ENCODE data around the gene WNT3A. TPM values are rescaled to one million over a fixed set of nuclear protein-coding genes. Genes with fewer than 3 reads are reported as not detected.

The WNT3A gene
- total RNA-seq, 2 donors from 2014 or later, result not detected

- Histone ChIP-seq H3K27me3 (replicated peaks; ENCODE audit: insufficient read depth) (peaks cover 25% of the 10 kb centered on the region), H3K36me3 (no peaks in the 10 kb centered on the region), H3K4me1 (ENCODE audit: control insufficient read depth in 1 of 2, low read depth in 2 of 2) (peaks cover 0 to 10% of the 10 kb centered on the region in 2 donors), H3K27ac (no peak overlapping the region), H3K4me3 (peak overlapping the region; percentile 49), H3K9me3 (no peaks in the 10 kb centered on the region)
- DNase-seq (ENCODE audit: low spot score), result no peak
- no peak for ATAC-seq (ENCODE audit: insufficient number of reproducible peaks, low FRiP score, low read depth)
- no peak for TF ChIP-seq CTCF (IDR thresholded peaks at IDR 0.05)
These were observed 53.0 kb downstream of the WNT3A start for GRCh38 chr1:228059634-228060457.

- ATAC-seq (ENCODE audit: insufficient number of reproducible peaks, low FRiP score, low read depth), result no peak
- no peak for TF ChIP-seq CTCF (IDR thresholded peaks at IDR 0.05)
- Histone ChIP-seq H3K36me3 (no peaks in the 10 kb centered on the region), H3K4me3 (peak overlapping the region; percentile 49), H3K4me1 (ENCODE audit: control insufficient read depth in 1 of 2, low read depth in 2 of 2) (peaks cover 0 to 10% of the 10 kb centered on the region in 2 donors), H3K9me3 (no peaks in the 10 kb centered on the region), H3K27me3 (replicated peaks; ENCODE audit: insufficient read depth) (peaks cover 25% of the 10 kb centered on the region), H3K27ac (no peak overlapping the region)
- no peak for DNase-seq (ENCODE audit: low spot score)
These were observed 53.8 kb downstream of the WNT3A start for GRCh38 chr1:228060458-228061190.

- DNase-seq (ENCODE audit: low spot score), result no peak
These were observed 54.8 kb downstream of the WNT3A start for GRCh38 chr1:228061411-228062084.

GRCh38 chr1:228062085-228062791, 55.4 kb downstream of the WNT3A start:
- Histone ChIP-seq H3K27me3 (replicated peaks; ENCODE audit: insufficient read depth) (peaks cover 25% of the 10 kb centered on the region), H3K9me3 (no peaks in the 10 kb centered on the region), H3K4me1 (ENCODE audit: control insufficient read depth in 1 of 2, low read depth in 2 of 2) (peaks cover 0 to 10% of the 10 kb centered on the region in 2 donors), H3K4me3 (no peak overlapping the region), H3K27ac (no peak overlapping the region), H3K36me3 (no peaks in the 10 kb centered on the region)
- DNase-seq (ENCODE audit: low spot score) (no peak), ATAC-seq (ENCODE audit: insufficient number of reproducible peaks, low FRiP score, low read depth) (no peak)
- no peak for TF ChIP-seq CTCF (IDR thresholded peaks at IDR 0.05)

More at GRCh38 chr1:228061411-228062084, 54.8 kb downstream of the WNT3A start:
- Histone ChIP-seq H3K9me3 (no peaks in the 10 kb centered on the region), H3K4me1 (ENCODE audit: control insufficient read depth in 1 of 2, low read depth in 2 of 2) (peaks cover 0 to 10% of the 10 kb centered on the region in 2 donors), H3K4me3 (no peak overlapping the region), H3K36me3 (no peaks in the 10 kb centered on the region), H3K27me3 (replicated peaks; ENCODE audit: insufficient read depth) (peaks cover 25% of the 10 kb centered on the region), H3K27ac (no peak overlapping the region)
- ATAC-seq (ENCODE audit: insufficient number of reproducible peaks, low FRiP score, low read depth), result no peak
- no peak for TF ChIP-seq CTCF (IDR thresholded peaks at IDR 0.05)
